H1 (cell line): ENCODE measurements around the gene SLC9A3. TPM values are rescaled to one million over a fixed set of nuclear protein-coding genes. Genes with fewer than 3 reads are reported as not detected.

Experiments
- CTCF ChIA-PET: fragments of 300-600 bp; sonication (Branson Sonifier 250); formaldehyde crosslinking; loops from one replicate; lab custom pipeline; 2021; ENCODE audit not compliant: partially characterized antibody; lab: Charles Lee
- POLR2A ChIA-PET: fragments of 300-600 bp; sonication (Branson Sonifier 250); formaldehyde crosslinking; loops from one replicate; lab custom pipeline; 2021; ENCODE audit warnings: inconsistent platforms; ENCODE audit not compliant: partially characterized antibody; lab: Charles Lee
- DNase-seq, 2 experiments: peaks; one replicate each; pipeline versions ENCODE4 v3.0.0 to v3.0.0-alpha.2; 2010 to 2022; ENCODE audit warnings: low spot score in 2 of 2, low read depth in 1 of 2, mixed read lengths in 1 of 2
- FAIRE-seq: peaks from 2 replicates; lab custom pipeline; 2011; peaks lifted over from hg19 to GRCh38; lab: Jason Lieb, UNC
- H2AFZ ChIP-seq: 2 replicates; pipeline ENCODE4 v1.8.1; 2012; ENCODE audit warnings: low read length, inconsistent platforms
- H2AK5ac ChIP-seq: 2 replicates; pipeline ENCODE4 v1.6.1; 2013; ENCODE audit warnings: low read depth, low read length
- H2BK120ac ChIP-seq: replicated peaks from 2 replicates; pipeline ENCODE3; 2013; ENCODE audit warnings: low read depth, low read length, inconsistent platforms
- H2BK12ac ChIP-seq: 2 replicates; pipeline ENCODE4 v1.6.1; 2013; ENCODE audit warnings: low read depth, low read length
- H2BK15ac ChIP-seq: 2 replicates; pipeline ENCODE4 v1.6.1; 2013; ENCODE audit warnings: low read length
- H2BK20ac ChIP-seq: 2 replicates; pipeline ENCODE4 v1.6.1; 2013; ENCODE audit warnings: low read length
- H2BK5ac ChIP-seq: 2 replicates; pipeline ENCODE4 v1.6.1; 2013; ENCODE audit warnings: low read depth, low read length
- H3K14ac ChIP-seq: 2 replicates; pipeline ENCODE4 v1.6.1; 2013; ENCODE audit warnings: inconsistent platforms; ENCODE audit not compliant: insufficient read length
- H3K18ac ChIP-seq: 2 replicates; pipeline ENCODE4 v1.6.1; 2013; ENCODE audit warnings: low read length; ENCODE audit errors: extremely low read depth
- H3K23ac ChIP-seq: 2 replicates; pipeline ENCODE4 v1.6.1; 2013; ENCODE audit warnings: inconsistent platforms; ENCODE audit not compliant: insufficient read length
- H3K23me2 ChIP-seq: 2 replicates; pipeline ENCODE4 v1.6.1; 2013; ENCODE audit warnings: low read depth, low read length
- H3K27ac ChIP-seq: 2 replicates; pipeline ENCODE4 v1.6.1; 2011; ENCODE audit warnings: low read depth, low read length, inconsistent platforms
- H3K27me3 ChIP-seq, 4 experiments: replicated peaks in 1 of 4; 1 replicate in 1 of 4; 2 replicates in 3 of 4; pipeline versions ENCODE4 v1.6.1 to v1.8.1; 2011 to 2013; ENCODE audit warnings: low read length in 3 of 4, mild to moderate bottlenecking in 3 of 4, inconsistent platforms in 2 of 4, mixed read lengths in 2 of 4, moderate library complexity in 1 of 4; ENCODE audit not compliant: control insufficient read depth in 3 of 4, insufficient read depth in 3 of 4; ENCODE audit errors: extremely low read depth in 1 of 4
- H3K36me3 ChIP-seq, 4 experiments: 2 replicates each; pipeline versions ENCODE4 v1.6.1 to v1.8.1; 2011 to 2013; ENCODE audit warnings: mild to moderate bottlenecking in 4 of 4, low read length in 3 of 4, moderate library complexity in 2 of 4, control low read depth in 1 of 4, inconsistent platforms in 1 of 4; ENCODE audit not compliant: insufficient read depth in 4 of 4, control insufficient read depth in 2 of 4
- H3K4ac ChIP-seq: replicated peaks from 2 replicates; pipeline ENCODE3; 2013; ENCODE audit warnings: low read length, low read depth, mixed read lengths, inconsistent platforms; ENCODE audit not compliant: insufficient read length
- H3K4me1 ChIP-seq, 4 experiments: replicated peaks in 1 of 4; 1 replicate in 1 of 4; 2 replicates in 3 of 4; pipeline versions ENCODE4 v1.6.1 to v1.8.1; 2011 to 2013; ENCODE audit warnings: low read length in 3 of 4, inconsistent platforms in 2 of 4, mixed read lengths in 1 of 4; ENCODE audit not compliant: insufficient read depth in 4 of 4, control insufficient read depth in 3 of 4
- H3K4me2 ChIP-seq, 2 experiments: 2 replicates each; pipeline versions ENCODE4 v1.6.1 to v1.8.1; 2011 to 2013; ENCODE audit warnings: low read depth in 2 of 2, low read length in 2 of 2, control low read depth in 1 of 2, inconsistent platforms in 1 of 2, mild to moderate bottlenecking in 1 of 2; ENCODE audit not compliant: insufficient read depth in 1 of 2
- H3K4me3 ChIP-seq, 4 experiments: fragments of 200-600, 300-600 bp in 1 of 4; sonication (generic), shearing (Covaris generic), sonication (Bioruptor Twin) in 1 of 4; 2 replicates each; pipeline versions ENCODE4 v1.5.1 to v1.8.1; 2011 to 2016; ENCODE audit warnings: low read length in 4 of 4, low read depth in 3 of 4, control low read depth in 2 of 4, inconsistent platforms in 2 of 4, mild to moderate bottlenecking in 2 of 4, mixed read lengths in 1 of 4, moderate library complexity in 1 of 4; ENCODE audit not compliant: insufficient read depth in 2 of 4; ENCODE audit errors: extremely low read depth in 1 of 4
- H3K56ac ChIP-seq: replicated peaks from 2 replicates; pipeline ENCODE3; 2013; ENCODE audit warnings: low read depth, mild to moderate bottlenecking, mixed read lengths, low read length, inconsistent platforms; ENCODE audit not compliant: insufficient read length
- H3K79me1 ChIP-seq: 2 replicates; pipeline ENCODE4 v1.6.1; 2013; ENCODE audit warnings: low read depth, low read length, control low read depth
- H3K79me2 ChIP-seq, 2 experiments: 2 replicates each; pipeline versions ENCODE4 v1.6.1 to v1.8.1; 2012 to 2013; ENCODE audit warnings: low read length in 2 of 2, mild to moderate bottlenecking in 2 of 2, inconsistent platforms in 1 of 2; ENCODE audit not compliant: insufficient read depth in 2 of 2, control insufficient read depth in 1 of 2
- H3K9ac ChIP-seq, 4 experiments: replicated peaks in 1 of 4; 1 replicate in 1 of 4; 2 replicates in 3 of 4; pipeline versions ENCODE4 v1.6.1 to v1.8.1; 2011 to 2013; ENCODE audit warnings: low read depth in 3 of 4, low read length in 3 of 4, control low read depth in 2 of 4, mild to moderate bottlenecking in 2 of 4, moderate library complexity in 2 of 4, inconsistent platforms in 1 of 4; ENCODE audit errors: extremely low read depth in 1 of 4
- H3K9me3 ChIP-seq, 2 experiments: 2 replicates each; pipeline versions ENCODE4 v1.6.1 to v1.8.1; 2012 to 2013; ENCODE audit warnings: mild to moderate bottlenecking in 2 of 2, moderate library complexity in 2 of 2, control low read depth in 1 of 2, inconsistent platforms in 1 of 2, low read depth in 1 of 2, low read length in 1 of 2, mixed read lengths in 1 of 2; ENCODE audit not compliant: insufficient read depth in 2 of 2
- H4K20me1 ChIP-seq, 2 experiments: replicated peaks in 1 of 2; 2 replicates each; pipeline versions ENCODE3 to v1.8.1; 2011 to 2013; ENCODE audit warnings: inconsistent platforms in 2 of 2, low read length in 2 of 2, mild to moderate bottlenecking in 1 of 2; ENCODE audit not compliant: insufficient read depth in 2 of 2, control insufficient read depth in 1 of 2
- H4K5ac ChIP-seq: 2 replicates; pipeline ENCODE4 v1.6.1; 2013; ENCODE audit warnings: low read length, low read depth, mixed read lengths, inconsistent platforms; ENCODE audit not compliant: insufficient read length
- H4K8ac ChIP-seq: 2 replicates; pipeline ENCODE4 v1.8.0; 2013; ENCODE audit warnings: mild to moderate bottlenecking, moderate library complexity, low read length, inconsistent platforms; ENCODE audit not compliant: insufficient read depth; ENCODE audit errors: extremely low read depth
- H4K91ac ChIP-seq: replicated peaks from 2 replicates; pipeline ENCODE3; 2013; ENCODE audit warnings: low read length, mixed read lengths, inconsistent platforms; ENCODE audit not compliant: insufficient read length
- ATF3 ChIP-seq: IDR thresholded peaks from 2 replicates; pipeline ENCODE4 v1.6.1; 2011; ENCODE audit warnings: low read depth, mild to moderate bottlenecking, low read length; ENCODE audit not compliant: insufficient read depth
- HDAC6 ChIP-seq: IDR thresholded peaks from one replicate; pipeline ENCODE4 v1.7.1; 2012; ENCODE audit warnings: low read depth, mild to moderate bottlenecking, inconsistent platforms, low read length, moderate library complexity
- JUN ChIP-seq: IDR thresholded peaks from 2 replicates; pipeline ENCODE4 v1.6.1; 2011; ENCODE audit warnings: low read depth, mild to moderate bottlenecking, improper control_type of control experiment, low read length
- MAX ChIP-seq: IDR thresholded peaks from 2 replicates; pipeline ENCODE4 v1.6.1; 2012; ENCODE audit warnings: inconsistent platforms
- NANOG ChIP-seq: IDR thresholded peaks from 2 replicates; pipeline ENCODE4 v1.6.1; 2011; ENCODE audit warnings: low read length, low read depth, mild to moderate bottlenecking, inconsistent platforms; ENCODE audit not compliant: insufficient read depth, poor library complexity, severe bottlenecking
- RAD21 ChIP-seq, 2 experiments: IDR thresholded peaks in 1 of 2; conservative IDR thresholded peaks in 1 of 2; 2 replicates each; pipeline ENCODE4 v1.6.1; 2011; ENCODE audit warnings: low read depth in 2 of 2, low read length in 2 of 2, improper control_type of control experiment in 1 of 2, inconsistent platforms in 1 of 2, mild to moderate bottlenecking in 1 of 2, moderate library complexity in 1 of 2
- RFX5 ChIP-seq: IDR thresholded peaks from 2 replicates; pipeline ENCODE4 v1.6.1; 2011; ENCODE audit warnings: low read depth, low read length, improper control_type of control experiment, borderline replicate concordance
- SIN3A ChIP-seq, 2 experiments: IDR thresholded peaks in 1 of 2; conservative IDR thresholded peaks in 1 of 2; 2 replicates each; pipeline ENCODE4 v1.6.1; 2011 to 2012; ENCODE audit warnings: low read length in 2 of 2, improper control_type of control experiment in 1 of 2, low read depth in 1 of 2, mild to moderate bottlenecking in 1 of 2
- SUZ12 ChIP-seq: fragments of 200-600 bp; sonication (generic); IDR thresholded peaks from 2 replicates; pipeline ENCODE4 v1.6.1; 2012; ENCODE audit warnings: mild to moderate bottlenecking, inconsistent platforms, low read length, moderate library complexity, mixed read lengths
- TCF12 ChIP-seq: IDR thresholded peaks from 2 replicates; pipeline ENCODE4 v1.6.1; 2011; ENCODE audit warnings: low read depth, mild to moderate bottlenecking, low read length
- ZNF274 ChIP-seq: IDR thresholded peaks from 2 replicates; pipeline ENCODE4 v1.7.0; 2012; ENCODE audit warnings: low read length, borderline replicate concordance; ENCODE audit errors: extremely low read depth
- WGBS, 2 experiments: shearing (Covaris generic) in 1 of 2; methylation state at CpG; one replicate each; pipeline versions ENCODE4 v1.1.6 to v1.1.7; 2013 to 2015; ENCODE audit warnings: low lambda C conversion rate in 2 of 2, mixed read lengths in 2 of 2, inconsistent platforms in 1 of 2, low coverage in 1 of 2, missing lambda C conversion rate in 1 of 2; ENCODE audit not compliant: insufficient replicate concordance in 2 of 2, insufficient coverage in 1 of 2, insufficient read length in 1 of 2; ENCODE audit errors: extremely low coverage in 1 of 2, missing lambda C conversion rate in 1 of 2; 5-methylcytosine and 5-hydroxymethylcytosine counted together
- polyA plus RNA-seq, 7 experiments: library from polyadenylated mRNA; depleted of rRNA in 3 of 7; stranded (reverse) in 5 of 7; unstranded in 2 of 7; fragments of >200 nt in 5 of 7; fragments of 200-250 nt in 2 of 7; gene quantifications; 1 replicate in 5 of 7; 2 replicates in 1 of 7; 4 replicates in 1 of 7; pipeline versions ENCODE4 v1.2.1 to v1.2.3, GENCODE V29; 2011 to 2013; ENCODE audit warnings: missing spikeins in 2 of 7, mixed read lengths in 2 of 7
- total RNA-seq: library from RNA; stranded (reverse); fragmentation: NEBNext Ultra II Directional; extraction: Animal tissue kit (Norgen Biotek cat#: 25700); gene quantifications from 2 replicates; pipeline ENCODE4 v1.2.1, GENCODE V29; 2021

Gene SLC9A3
- total and polyA plus RNA-seq, 2 of the 8 experiments (the other 6 are each of a cell fraction or from before 2014, with no cell fraction given) = 0.95 to 1.0 TPM

GRCh38 chr5:517535-518100 lies 6.6 kb downstream of the SLC9A3 start:
- Histone ChIP-seq H3K4ac (no peak overlapping the region), H2BK20ac (no peak overlapping the region), H4K5ac (no peak overlapping the region), H3K27ac (no peak overlapping the region), H3K79me2 (no peaks in the 10 kb centered on the region), H3K18ac (no peak overlapping the region), H3K23me2 (peaks cover 12% of the 10 kb centered on the region; the same call in 1 of the 2 replicates), H2BK12ac (no peak overlapping the region), H2AK5ac (0 out of 2 replicates have a peak overlapping the region, but pooled peaks have one; percentile 8), H3K4me2 (no peak overlapping the region), H2BK15ac (no peak overlapping the region), H2BK120ac (no peak overlapping the region), H2BK5ac (no peak overlapping the region), H3K23ac (no peak overlapping the region), H3K4me1 (peaks cover 0 to 12% (median 2%) of the 10 kb centered on the region in 4 experiments; a peak in 5 of 7 replicates), H3K27me3 (peaks cover under 1 to 16% (median 11%) of the 10 kb centered on the region in 4 experiments), H2AFZ (no peak overlapping the region), H3K4me3 (no peak overlapping the region), H3K9ac (no peak overlapping the region), H3K14ac (no peak overlapping the region), H4K91ac (no peak overlapping the region), H3K36me3 (no peaks in the 10 kb centered on the region), H4K20me1 (peaks cover 2 to 12% of the 10 kb centered on the region in 2 experiments), H3K9me3 (no peaks in the 10 kb centered on the region), H3K56ac (peak overlapping the region; percentile 82), H4K8ac (no peak overlapping the region), H3K79me1 (no peaks in the 10 kb centered on the region)
- FAIRE-seq (no peak), DNase-seq (no peak)
- CTCF ChIA-PET = interaction anchor here (0.8 kb wide), 1 partner anchor 89 kb away, joined by 3 read pairs; no protein-coding TSS in a partner anchor
- TF ChIP-seq RAD21 (IDR thresholded peaks at IDR 0.05 in 1 of 2, conservative IDR thresholded peaks at IDR 0.05 in 1 of 2; ENCODE audit: low read depth in 2 of 2, low read length in 2 of 2) = no peak
- no peak for TF ChIP-seq SUZ12
- TF ChIP-seq HDAC6 = no peak
- TF ChIP-seq RFX5 = no peak
- TF ChIP-seq NANOG = no peak
- TF ChIP-seq TCF12 = no peak
- no peak for TF ChIP-seq JUN
- TF ChIP-seq ATF3 = no peak
- no peak for TF ChIP-seq SIN3A (conservative IDR thresholded peaks at IDR 0.05 in 1 of 2, IDR thresholded peaks at IDR 0.05 in 1 of 2; ENCODE audit: low read depth in 1 of 2, low read length in 2 of 2)
- no peak for TF ChIP-seq ZNF274
- no peak for TF ChIP-seq MAX
- POLR2A ChIA-PET = no interaction called here
- 82 to 100% methylated on average over 4 to 5 of the region's 5 CpGs for WGBS, 2 experiments
